ENCODE measurements around the gene BAD.

The BAD gene

GRCh38 chr11:64226507-64227051 lies 57.9 kb downstream of the BAD start:
- peak; percentile 64 to 77 for DNase-seq

GRCh38 chr11:64225608-64226506 lies 58.6 kb downstream of the BAD start, which contains the start of the genes NUDT22 and TRPT1:
NUDT22 (plus strand) TSS chr11:64226274; CDS start chr11:64226653, 379 bp downstream.
TRPT1 (minus strand) TSS chr11:64226186; CDS start chr11:64225860, 326 bp downstream.
- peak; percentile 67 to 73 for DNase-seq

GRCh38 chr11:64224891-64225607 lies 59.4 kb downstream of the BAD start:
- DNase-seq = no peak

DNA sequence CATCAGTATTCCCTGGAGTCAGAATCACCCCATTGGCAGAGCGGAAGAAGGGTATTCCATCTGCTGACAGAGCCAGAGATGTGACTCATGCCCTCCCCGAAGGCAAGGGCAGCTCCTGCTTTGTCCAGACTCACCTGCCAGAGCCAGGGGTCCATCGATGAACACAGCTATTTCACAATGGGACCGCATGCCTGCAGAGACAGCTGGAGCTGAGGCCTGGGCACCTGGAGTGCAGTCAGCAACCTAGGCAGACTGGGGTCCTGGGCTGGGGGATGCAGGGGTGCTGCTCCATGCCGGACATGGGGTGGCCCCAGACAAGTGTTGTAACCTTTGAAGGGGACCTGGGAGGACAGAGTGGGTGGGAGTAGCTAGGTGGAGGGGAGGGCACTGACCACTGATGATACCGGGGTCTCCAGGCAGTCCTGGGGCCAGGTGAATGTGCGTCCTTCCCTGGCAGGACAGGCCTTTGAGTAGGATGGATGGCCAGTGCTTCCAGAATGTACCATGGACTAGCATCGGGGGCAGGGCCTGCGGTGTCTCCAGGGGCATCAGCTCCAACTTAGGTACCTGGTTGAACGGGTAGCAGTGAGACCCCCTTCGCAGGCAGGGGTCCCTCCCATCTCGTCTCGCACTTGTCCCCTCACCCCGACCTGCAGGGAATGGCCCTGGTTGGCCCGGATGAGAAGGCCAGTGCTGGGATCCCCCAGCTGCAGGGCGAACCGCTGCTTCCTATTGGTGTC lies 60.1 kb downstream of the BAD start:
- DNase-seq = no peak

- DNase-seq = no peak
These were observed 61.3 kb downstream of the BAD start for GRCh38 chr11:64223001-64223651.

DNA sequence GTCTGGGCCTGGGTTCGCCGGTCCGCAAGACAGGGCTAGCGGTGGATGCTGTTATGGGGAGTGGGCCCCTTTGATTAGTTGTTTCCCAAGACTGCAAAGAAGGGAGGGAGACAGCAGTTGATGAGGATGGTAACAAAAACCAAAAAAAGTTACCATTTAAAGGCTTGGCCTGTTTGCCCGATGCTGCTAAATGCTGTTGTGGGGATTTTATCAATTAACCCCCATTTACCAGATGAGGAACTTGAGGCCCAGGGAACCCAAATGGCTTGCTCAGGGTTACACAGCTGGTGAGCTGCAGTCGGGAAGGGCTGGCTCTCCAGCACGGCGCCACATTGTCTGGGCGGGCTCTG lies 61.8 kb downstream of the BAD start:
- no peak for DNase-seq

GRCh38 chr11:64220798-64221197 lies 63.7 kb downstream of the BAD start:
- no peak for DNase-seq

DNA sequence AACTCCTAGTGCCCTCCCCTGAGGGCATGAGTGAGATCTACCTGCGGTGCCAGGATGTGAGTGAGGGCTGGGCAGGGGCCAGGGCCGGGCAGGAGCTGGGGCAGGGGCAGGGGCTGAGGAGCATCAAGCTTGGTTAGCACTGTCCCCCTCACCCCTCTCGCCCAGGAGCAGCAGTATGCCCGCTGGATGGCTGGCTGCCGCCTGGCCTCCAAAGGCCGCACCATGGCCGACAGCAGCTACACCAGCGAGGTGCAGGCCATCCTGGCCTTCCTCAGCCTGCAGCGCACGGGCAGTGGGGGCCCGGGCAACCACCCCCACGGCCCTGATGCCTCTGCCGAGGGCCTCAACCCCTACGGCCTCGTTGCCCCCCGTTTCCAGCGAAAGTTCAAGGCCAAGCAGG lies 64.2 kb downstream of the BAD start:
- DNase-seq = no peak
